ENCODE data around the gene DPP9. TPM values are rescaled to one million over a fixed set of nuclear protein-coding genes. Genes with fewer than 3 reads are reported as not detected.

DPP9 gene
- total and polyA plus RNA-seq, 2 of the 8 experiments (the other 6 are each of a cell fraction or from before 2014, with no cell fraction given), result 11.6 to 40.7 TPM

- TF ChIP-seq BCL11A (IDR thresholded peaks at IDR 0.05; ENCODE audit: low read depth in 2 of 2, low read length in 2 of 2) (no peak), RXRA (IDR thresholded peaks at IDR 0.05; ENCODE audit: insufficient read depth, low read depth, low read length) (no peak), EGR1 (IDR thresholded peaks at IDR 0.05; ENCODE audit: borderline replicate concordance, low read depth, low read length) (no peak), JUN (IDR thresholded peaks at IDR 0.05; ENCODE audit: low read depth, low read length) (no peak), TAF1 (IDR thresholded peaks at IDR 0.05; ENCODE audit: low read depth, low read length) (no peak), ATF2 (IDR thresholded peaks at IDR 0.05; ENCODE audit: low read length) (no peak), RNF2 (IDR thresholded peaks at IDR 0.05; ENCODE audit: borderline replicate concordance, low read depth, low read length, missing control alignments, poor library complexity, severe bottlenecking) (no peak)
Measured at GRCh38 chr19:4673216-4673615, 50.4 kb downstream of the DPP9 start (continued).
